ENCODE data around the gene PXDN. TPM values are rescaled to one million over a fixed set of nuclear protein-coding genes. Genes with fewer than 3 reads are reported as not detected.
"Not testable (repeated sequence)": the region's sequence is repeated elsewhere in the genome, so short reads cannot be mapped to it uniquely, and the experiment has no call there.

The PXDN gene
- total and polyA plus RNA-seq, 8 donors: 3.3 to 71.6 (median 28.0) TPM

GRCh38 chr2:1718339-1719220 is 25.7 kb downstream of the PXDN start:
- peak overlapping the region in 1 of 5 donors; percentile 38 for H3K27ac ChIP-seq

GRCh38 chr2:1717113-1717512 is 27.2 kb downstream of the PXDN start:
- DNase-seq: peak in 1 of 2 donors; percentile 71
- Histone ChIP-seq H3K27me3 (peaks cover 0 to 5% (median 0%) of the 10 kb centered on the region in 3 donors), H3K36me3 (no peaks in the 10 kb centered on the region), H3K27ac (peak overlapping the region in 4 of 5 donors; percentile 44 to 62 (median 54)), H3K4me1 (peaks cover 6 to 64% (median 28%) of the 10 kb centered on the region in 4 donors), H3K4me3 (no peak overlapping the region), H3K9me3 (no peaks in the 10 kb centered on the region)
- WGBS, 5 donors: 50 to 61% (median 54%) methylated on average over 9 of the region's 9 CpGs
- TF ChIP-seq POLR2AphosphoS5 (IDR thresholded peaks at IDR 0.05): no peak
- no peak for TF ChIP-seq POLR2A (IDR thresholded peaks at IDR 0.05)
- TF ChIP-seq CTCF (IDR thresholded peaks at IDR 0.05): no peak
- no peak for TF ChIP-seq EP300 (IDR thresholded peaks at IDR 0.05)
- intact Hi-C loops (cut with DNase I; ENCODE audit: low total_unique reads): no loop called here

More at GRCh38 chr2:1718339-1719220, 25.7 kb downstream of the PXDN start:
- no peaks in the 10 kb centered on the region for H3K27me3 ChIP-seq
- TF ChIP-seq POLR2A (IDR thresholded peaks at IDR 0.05) (no peak), EP300 (IDR thresholded peaks at IDR 0.05) (no peak), CTCF (IDR thresholded peaks at IDR 0.05) (no peak), POLR2AphosphoS5 (IDR thresholded peaks at IDR 0.05) (no peak)
- DNase-seq: no peak
- WGBS, 5 donors: 92 to 94% (median 93%) methylated on average over 19 to 23 of the region's 23 CpGs
- peaks cover 6 to 56% (median 26%) of the 10 kb centered on the region in 4 donors for H3K4me1 ChIP-seq
- intact Hi-C loops (cut with DNase I; ENCODE audit: low total_unique reads): no loop called here
- H3K36me3 ChIP-seq: no peaks in the 10 kb centered on the region
- H3K4me3 ChIP-seq: no peak overlapping the region
- no peaks in the 10 kb centered on the region for H3K9me3 ChIP-seq

GRCh38 chr2:1716441-1716840 is 27.9 kb downstream of the PXDN start:
- TF ChIP-seq EP300 (IDR thresholded peaks at IDR 0.05) (no peak), CTCF (IDR thresholded peaks at IDR 0.05) (no peak), POLR2AphosphoS5 (IDR thresholded peaks at IDR 0.05) (no peak), POLR2A (IDR thresholded peaks at IDR 0.05) (no peak)
- H3K9me3 ChIP-seq: no peaks in the 10 kb centered on the region
- DNase-seq: no peak
- peak overlapping the region; percentile 2 to 62 (median 50) for H3K27ac ChIP-seq
- intact Hi-C loops (cut with DNase I; ENCODE audit: low total_unique reads): no loop called here
- H3K27me3 ChIP-seq: peaks cover 0 to 5% (median 0%) of the 10 kb centered on the region in 3 donors
- 84 to 94% (median 86%) methylated on average over 9 of the region's 9 CpGs for WGBS, 5 donors
- no peaks in the 10 kb centered on the region for H3K36me3 ChIP-seq
- H3K4me1 ChIP-seq: peaks cover 6 to 58% (median 27%) of the 10 kb centered on the region in 4 donors
- H3K4me3 ChIP-seq: no peak overlapping the region

- intact Hi-C loops (cut with DNase I; ENCODE audit: low total_unique reads); DNase-seq; H3K9me3 ChIP-seq; H3K4me3 ChIP-seq; H3K36me3 ChIP-seq; H3K27me3 ChIP-seq: not testable (repeated sequence)
- Histone ChIP-seq H3K27ac (peak overlapping the region in 4 of 5 donors; percentile 49 to 62 (median 61)), H3K4me1 (peaks cover 6 to 53% (median 25%) of the 10 kb centered on the region in 4 donors)
- WGBS, 5 donors: 70 to 93% (median 82%) methylated on average over 2 of the region's 2 CpGs
These were observed 28.4 kb downstream of the PXDN start for GRCh38 chr2:1716014-1716305.

Data from stomach (tissue), 9 donors.